Hippocampal formation (tissue), 2 donors: Measurements from ENCODE around the gene ATP5IF1.

Source experiments
- DNase-seq, 2 donors: peaks; one replicate each; lab custom pipeline; 2025; lab: John Stamatoyannopoulos, UW

ATP5IF1 gene

GRCh38 chr1:28236656-28237322 is 865 bp downstream of the ATP5IF1 start:
- DNase-seq: no peak

GRCh38 chr1:28239004-28239403 is 3.1 kb downstream of the ATP5IF1 start:
- DNase-seq: no peak

DNA sequence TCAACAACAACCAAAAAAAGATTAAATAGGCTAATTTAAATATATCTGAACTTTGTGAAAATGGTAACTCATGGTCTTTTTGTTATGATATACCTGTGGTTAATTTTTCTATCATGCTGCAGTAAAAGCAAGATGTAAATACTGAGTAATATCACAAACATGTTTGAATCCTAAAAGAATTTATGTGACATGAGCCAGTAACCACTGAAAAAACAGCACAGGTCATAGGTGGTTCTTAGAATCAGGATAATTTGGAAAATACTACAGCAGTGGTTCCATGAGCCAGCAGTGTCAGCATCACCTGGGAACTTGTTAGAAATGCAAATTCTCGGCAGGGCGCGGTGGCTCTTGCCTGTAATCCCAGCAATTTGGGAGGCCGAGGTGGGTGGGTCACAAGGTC is 4.1 kb downstream of the ATP5IF1 start:
- no peak for DNase-seq

GRCh38 chr1:28241638-28242241 is 5.8 kb downstream of the ATP5IF1 start:
- no peak for DNase-seq

DNA sequence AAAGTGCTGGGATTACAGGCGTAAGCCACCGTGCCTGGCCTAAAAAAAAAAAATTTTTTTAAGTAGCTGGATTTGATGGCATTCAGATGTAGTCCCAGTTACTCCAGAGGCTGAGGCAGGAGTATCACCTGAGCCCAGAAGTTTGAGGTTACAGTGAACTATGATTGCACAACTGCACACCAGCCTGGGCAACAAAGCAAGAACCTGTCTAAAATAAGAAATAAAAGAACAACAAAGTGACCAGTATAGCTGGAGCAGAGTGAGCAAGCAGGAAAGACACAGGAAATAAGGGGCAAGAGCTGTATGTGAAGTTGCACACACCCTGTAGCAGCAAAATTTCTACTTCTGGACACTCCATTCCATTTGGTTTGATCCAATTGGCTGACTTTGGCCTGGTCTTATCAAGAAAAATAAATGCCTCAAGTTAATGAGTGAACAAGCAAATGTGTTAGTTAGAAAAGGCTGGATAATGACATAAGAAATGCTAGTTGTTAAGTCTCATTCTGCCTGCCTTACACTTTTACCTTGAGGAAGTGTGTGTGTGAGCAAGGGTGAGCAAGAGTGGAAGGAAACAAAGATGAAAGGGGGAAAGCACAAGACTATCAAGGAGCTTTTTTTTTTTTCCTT is 7.9 kb downstream of the ATP5IF1 start:
- DNase-seq: no peak

DNA sequence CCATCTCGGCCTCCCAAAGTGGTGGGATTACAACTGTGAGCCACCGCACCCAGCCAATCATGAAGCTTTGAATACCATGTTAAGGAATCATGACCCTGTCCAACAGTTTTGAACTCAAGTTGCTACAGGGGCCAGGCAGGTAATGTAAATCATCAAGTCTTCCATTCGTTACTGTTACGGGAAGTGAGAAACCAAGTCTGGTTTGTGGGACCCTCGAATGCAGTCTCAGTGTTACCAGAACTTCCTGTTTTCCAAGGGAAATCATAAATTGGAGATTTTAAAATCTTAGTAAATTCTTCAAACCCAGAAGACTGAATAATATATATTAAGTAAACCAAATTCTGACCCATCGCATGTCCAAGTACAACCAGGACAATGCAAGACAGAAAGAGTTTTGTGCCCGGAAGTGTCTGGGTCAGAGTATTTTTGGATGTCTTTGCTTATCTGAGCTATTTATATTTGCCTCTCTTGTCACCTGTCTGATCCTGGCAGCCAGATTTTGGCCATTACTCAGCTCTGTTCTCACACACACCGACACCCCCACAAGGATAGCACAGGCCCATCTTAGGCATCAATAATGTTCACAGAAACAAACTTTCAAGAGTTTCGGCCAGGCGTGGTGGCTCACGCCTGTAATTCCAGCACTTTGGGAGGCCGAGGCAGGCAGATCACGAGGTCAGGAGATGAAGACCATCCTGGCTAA is 8.8 kb downstream of the ATP5IF1 start:
- no peak for DNase-seq

GRCh38 chr1:28246427-28246832 is 10.5 kb downstream of the ATP5IF1 start:
- DNase-seq: no peak

DNA sequence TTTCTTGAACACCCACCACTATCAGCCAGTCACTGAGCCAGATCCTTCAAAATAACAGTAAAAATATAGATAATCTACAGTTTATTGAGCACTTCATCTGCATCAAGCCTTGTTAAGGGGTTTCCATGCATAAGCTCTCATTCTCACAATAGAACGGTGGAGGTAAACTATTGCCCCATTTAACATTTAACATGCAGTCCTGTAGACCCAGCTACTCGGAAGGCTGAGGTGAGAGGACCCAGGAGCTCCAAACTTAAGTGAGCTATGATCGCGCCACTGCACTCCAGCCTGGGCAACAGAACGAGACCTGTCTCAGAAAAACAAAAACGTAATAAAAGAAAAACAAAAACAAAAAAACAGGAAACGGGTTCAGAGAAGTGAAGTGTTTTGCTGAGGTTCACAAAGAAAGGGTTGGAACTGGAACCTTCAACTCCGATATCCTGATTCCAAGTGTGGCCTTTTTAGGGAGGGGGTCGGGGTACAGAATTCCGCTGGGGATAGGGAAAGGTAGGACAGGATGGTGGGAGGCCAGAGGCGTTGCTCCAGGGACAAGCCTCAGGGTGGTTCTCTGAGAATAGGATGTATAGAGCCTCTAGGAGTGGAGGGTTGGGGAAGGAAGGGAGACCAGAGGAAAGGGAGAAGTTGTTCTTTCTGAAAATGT is 11.8 kb downstream of the ATP5IF1 start:
- no peak for DNase-seq

DNA sequence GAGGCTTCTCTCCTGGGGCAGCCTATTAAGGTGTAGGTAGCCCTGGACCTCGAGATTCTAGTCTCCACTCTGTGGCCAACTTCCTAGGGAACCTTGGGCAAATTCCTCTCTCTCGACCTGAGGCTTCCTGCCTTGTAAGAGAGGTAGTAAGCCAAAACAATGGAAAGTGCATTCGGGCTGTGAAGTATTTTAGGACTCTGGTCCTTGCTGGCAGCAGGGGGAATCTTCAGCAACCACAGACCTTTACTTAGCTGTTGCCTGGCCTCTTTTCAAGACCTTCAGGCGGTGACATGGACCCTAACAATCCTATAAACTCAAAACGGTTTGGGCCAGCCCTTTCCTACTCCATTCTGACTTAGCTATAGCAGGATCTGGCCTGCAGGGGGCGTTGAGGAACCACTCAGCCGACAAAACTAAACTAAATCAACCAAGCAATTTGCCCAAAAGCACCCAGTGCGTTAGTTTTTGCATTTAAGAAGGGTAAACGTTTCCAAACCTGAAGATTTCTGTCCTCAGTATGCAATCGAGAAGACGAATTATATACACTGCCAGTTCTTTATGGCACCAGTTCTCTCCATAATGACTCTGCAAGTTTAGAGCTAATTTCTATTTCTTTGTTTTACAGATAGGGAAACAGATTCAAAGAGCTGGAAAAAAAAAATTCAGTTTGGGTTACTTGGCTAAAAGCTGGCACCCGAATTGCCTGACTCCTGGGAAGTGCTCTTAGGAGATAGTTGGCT is 12.5 kb downstream of the ATP5IF1 start:
- peak; percentile 58 to 76 for DNase-seq

GRCh38 chr1:28249013-28249865 is 13.3 kb downstream of the ATP5IF1 start:
- no peak for DNase-seq

GRCh38 chr1:28249866-28250295 is 14.0 kb downstream of the ATP5IF1 start:
- no peak for DNase-seq

- no peak for DNase-seq
Measured at GRCh38 chr1:28256197-28256827, 20.4 kb downstream of the ATP5IF1 start.

DNA sequence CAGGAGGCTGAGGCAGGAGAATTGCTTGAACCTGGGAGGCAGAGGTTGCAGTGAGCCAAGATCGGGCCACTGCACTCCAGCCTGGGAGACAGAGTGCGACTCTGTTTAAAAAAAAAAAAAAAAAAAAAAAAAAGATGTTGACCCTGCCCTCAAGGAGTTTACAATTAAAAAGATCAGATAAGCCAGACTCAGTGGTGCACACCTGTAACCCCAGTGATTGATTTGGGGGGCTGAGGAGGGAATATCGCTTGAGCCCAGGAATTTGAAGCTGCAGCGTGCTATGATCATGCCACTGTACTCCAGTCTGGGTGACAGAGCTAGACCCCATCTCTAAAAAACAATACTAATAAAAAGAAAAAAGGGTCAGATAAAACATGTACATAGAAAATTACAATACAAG is 21.8 kb downstream of the ATP5IF1 start:
- DNase-seq: no peak

DNA sequence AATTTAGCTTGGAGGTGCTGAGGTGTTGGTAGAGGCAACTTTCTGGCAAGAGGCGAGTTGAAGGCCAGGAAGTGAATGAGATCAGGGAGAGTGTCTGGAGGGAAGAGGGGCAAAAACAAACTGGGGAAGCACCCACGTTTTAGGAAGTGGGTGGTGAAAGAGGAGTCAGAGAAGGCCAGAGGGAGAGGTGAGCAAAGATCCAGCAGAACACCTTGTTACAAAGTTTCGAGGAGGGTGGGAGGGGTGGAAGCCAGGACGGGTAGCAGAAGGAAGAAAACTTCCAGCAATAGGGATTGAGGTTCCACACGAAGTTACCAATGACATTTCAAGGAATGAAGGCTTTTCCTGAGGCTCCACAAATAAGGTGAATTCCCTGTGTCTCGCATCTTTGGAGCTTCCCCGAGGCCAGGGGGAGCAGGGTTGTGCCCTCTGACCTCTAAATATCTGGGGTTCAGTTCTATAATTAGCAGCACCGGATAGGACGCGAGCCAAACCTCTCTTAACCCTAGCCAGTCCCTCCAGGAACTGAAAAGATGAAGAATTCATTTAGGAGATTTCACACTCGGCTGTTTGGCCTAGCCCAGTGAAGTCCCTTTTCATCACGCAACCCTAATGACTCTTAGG is 22.8 kb downstream of the ATP5IF1 start:
- no peak for DNase-seq

DNA sequence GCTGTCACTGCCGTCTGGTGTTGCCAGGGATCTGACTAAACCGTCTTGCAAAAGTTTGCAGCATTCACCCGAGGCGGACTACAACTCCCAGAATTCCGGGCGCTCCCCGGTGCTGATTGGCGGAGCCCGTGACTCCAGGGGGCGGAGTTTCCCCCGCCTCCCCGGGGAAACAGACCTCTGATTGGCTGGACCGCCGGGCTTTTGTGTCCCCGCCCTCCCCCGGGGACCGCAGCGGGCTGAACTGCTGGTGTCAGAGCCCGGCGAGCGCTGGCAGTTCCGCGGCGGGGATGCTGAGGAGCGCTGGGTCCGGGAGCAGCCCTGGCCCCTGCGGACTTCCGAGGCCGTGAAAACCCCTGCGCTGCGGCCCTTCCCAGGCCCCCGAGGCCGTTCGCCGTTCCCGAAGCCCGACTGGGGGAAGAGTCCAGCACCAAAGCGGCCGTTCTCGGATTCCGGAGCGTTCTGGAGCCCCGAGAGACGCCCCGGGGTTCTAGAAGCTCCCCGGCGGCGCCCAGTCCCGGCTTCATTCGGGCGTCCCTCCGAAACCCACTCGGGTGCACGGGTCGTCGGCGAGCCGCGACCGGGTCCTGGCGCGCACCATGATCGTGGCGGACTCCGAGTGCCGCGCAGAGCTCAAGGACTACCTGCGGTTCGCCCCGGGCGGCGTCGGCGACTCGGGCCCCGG is 23.5 kb downstream of the ATP5IF1 start, which contains the start of gene SESN2:
Gene SESN2 (plus strand): TSS at position 267 of the 682 bp plus-strand sequence. CDS start 330 bp downstream, at position 597.
- DNase-seq: peak; percentile 97 to 99

- peak in 1 of 2 donors; percentile 44 for DNase-seq
Measured at GRCh38 chr1:28259934-28260802, 24.2 kb downstream of the ATP5IF1 start.

DNA sequence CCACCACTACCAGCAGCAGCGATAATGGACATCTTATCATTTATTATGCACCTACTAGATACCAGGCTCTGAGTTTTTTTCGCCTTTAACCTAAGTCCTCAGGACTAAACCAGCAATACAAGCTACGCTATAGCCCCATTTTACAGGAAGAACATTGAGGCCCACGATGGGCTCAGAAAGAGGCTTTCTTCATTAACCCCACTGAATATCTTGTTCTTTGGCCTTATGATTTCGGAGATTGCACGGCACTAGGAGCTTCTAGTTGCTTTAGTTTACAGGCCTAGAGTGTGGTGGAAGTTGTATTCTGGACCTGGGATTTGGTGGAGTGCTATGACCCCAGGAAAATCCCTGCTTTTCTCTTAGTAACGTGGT is 24.9 kb downstream of the ATP5IF1 start:
- no peak for DNase-seq

DNA sequence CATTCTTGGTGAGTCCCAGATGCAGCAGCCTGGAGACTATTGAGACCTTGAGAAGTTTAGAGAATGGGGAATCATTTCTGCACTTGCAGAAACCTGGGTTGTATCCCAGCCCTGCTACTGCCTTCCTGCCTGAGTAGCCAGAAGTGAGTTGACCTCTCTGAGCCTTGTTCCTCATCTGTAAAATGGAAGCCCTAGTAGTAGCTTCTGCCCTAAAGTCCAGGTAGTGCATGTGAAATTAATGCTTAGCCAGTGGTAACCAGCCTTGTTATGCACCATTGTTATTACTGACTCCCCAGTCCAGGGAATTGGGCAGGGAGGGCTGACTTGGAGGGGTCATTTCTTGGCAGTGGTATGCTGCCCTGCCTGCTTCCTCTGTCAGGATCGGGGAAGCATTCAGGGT is 29.0 kb downstream of the ATP5IF1 start:
- DNase-seq: no peak
